MM.1S (cell line): ENCODE measurements around the gene ZNF205.

Experiments used
- CTCF ChIP-seq: fragments of 300-600 bp; sonication (generic); IDR thresholded peaks from 2 replicates; pipeline ENCODE4 v1.5.1; 2016; ENCODE audit warnings: antibody characterized with exemption, low read length, mixed read lengths
- EZH2phosphoT487 ChIP-seq: fragments of 300-600 bp; sonication (generic); IDR thresholded peaks from 2 replicates; pipeline ENCODE4 v1.6.1; 2018; ENCODE audit warnings: antibody characterized with exemption, low read length

GRCh38 chr16:3094289-3095027 lies 17.9 kb upstream of the ZNF205 start:
- peak; percentile 68 for TF ChIP-seq CTCF
- no peak for TF ChIP-seq EZH2phosphoT487
